Endothelial cell (in vitro differentiated cells): ENCODE measurements around the gene JUN. TPM values are rescaled to one million over a fixed set of nuclear protein-coding genes. Genes with fewer than 3 reads are reported as not detected.

ENCODE experiments used
- DNase-seq: peaks from one replicate; pipeline ENCODE4 v3.0.0; 2021; ENCODE audit warnings: low spot score
- H3K27ac Mint-ChIP-seq: one replicate; pipeline ENCODE4 v1.8.0; 2021; ENCODE audit warnings: mixed read lengths, inconsistent platforms; ENCODE audit not compliant: unreplicated experiment
- H3K27me3 Mint-ChIP-seq: one replicate; pipeline ENCODE4 v1.8.0; 2021; ENCODE audit warnings: mild to moderate bottlenecking, moderate library complexity, mixed read lengths, inconsistent platforms; ENCODE audit not compliant: unreplicated experiment
- H3K36me3 Mint-ChIP-seq: one replicate; pipeline ENCODE4 v1.8.0; 2021; ENCODE audit warnings: mild to moderate bottlenecking, low read depth, mixed read lengths, inconsistent platforms; ENCODE audit not compliant: unreplicated experiment
- H3K4me1 Mint-ChIP-seq: one replicate; pipeline ENCODE4 v1.8.0; 2021; ENCODE audit warnings: mild to moderate bottlenecking, mixed read lengths, inconsistent platforms; ENCODE audit not compliant: unreplicated experiment
- H3K4me3 Mint-ChIP-seq: one replicate; pipeline ENCODE4 v1.8.0; 2021; ENCODE audit warnings: mild to moderate bottlenecking, mixed read lengths, inconsistent platforms; ENCODE audit not compliant: unreplicated experiment
- H3K9me3 Mint-ChIP-seq: one replicate; pipeline ENCODE4 v1.8.0; 2021; ENCODE audit warnings: mixed read lengths, inconsistent platforms; ENCODE audit not compliant: unreplicated experiment
- CTCF ChIP-seq: fragments of 200-600 bp; sonication (generic); IDR thresholded peaks from one replicate; pipeline ENCODE4 v1.5.0; 2021; ENCODE audit warnings: antibody characterized with exemption; ENCODE audit not compliant: unreplicated experiment
- total RNA-seq: library from RNA; stranded (reverse); fragmentation: NEBNext Ultra II Directional; extraction: Animal tissue kit (Norgen Biotek cat#: 25700); gene quantifications from one replicate; pipeline ENCODE4 v1.2.1, GENCODE V29; 2021; ENCODE audit not compliant: unreplicated experiment

Gene JUN
- total RNA-seq, 1 donor from 2014 or later, result 56.3 TPM

GRCh38 chr1:58785442-58786058 lies 1.7 kb upstream of the JUN start:
- TF ChIP-seq CTCF, result no peak
- H3K27me3 Mint-ChIP-seq, result peaks cover 17% of the 10 kb centered on the region
- DNase-seq, result no peak
- no peak overlapping the region for H3K27ac Mint-ChIP-seq
- peak overlapping the region; percentile 100 for H3K4me3 Mint-ChIP-seq
- peaks cover 5% of the 10 kb centered on the region for H3K9me3 Mint-ChIP-seq
- peaks cover 23% of the 10 kb centered on the region for H3K4me1 Mint-ChIP-seq
- peaks cover 23% of the 10 kb centered on the region for H3K36me3 Mint-ChIP-seq

GRCh38 chr1:58784758-58785441 lies 1.1 kb upstream of the JUN start:
- H3K4me3 Mint-ChIP-seq, result peak overlapping the region; percentile 100
- H3K27ac Mint-ChIP-seq, result peak overlapping the region; percentile 99
- H3K9me3 Mint-ChIP-seq, result peaks cover 5% of the 10 kb centered on the region
- H3K4me1 Mint-ChIP-seq, result peaks cover 29% of the 10 kb centered on the region
- H3K36me3 Mint-ChIP-seq, result peaks cover 28% of the 10 kb centered on the region
- TF ChIP-seq CTCF, result peak; percentile 35
- peak; percentile 76 for DNase-seq
- H3K27me3 Mint-ChIP-seq, result peaks cover 17% of the 10 kb centered on the region

- Mint-ChIP-seq H3K36me3 (peaks cover 24% of the 10 kb centered on the region), H3K4me1 (peaks cover 32% of the 10 kb centered on the region), H3K4me3 (peak overlapping the region; percentile 100), H3K27me3 (peaks cover 15% of the 10 kb centered on the region), H3K9me3 (no peaks in the 10 kb centered on the region), H3K27ac (peak overlapping the region; percentile 99)
- peak; percentile 52 for DNase-seq
- TF ChIP-seq CTCF, result no peak
These were observed 506 bp downstream of the JUN start for GRCh38 chr1:58783090-58783992.

- Mint-ChIP-seq H3K9me3 (no peaks in the 10 kb centered on the region), H3K4me3 (peak overlapping the region; percentile 100), H3K27ac (peak overlapping the region; percentile 97), H3K27me3 (peaks cover 15% of the 10 kb centered on the region), H3K4me1 (peaks cover 32% of the 10 kb centered on the region), H3K36me3 (peaks cover 24% of the 10 kb centered on the region)
- DNase-seq, result peak; percentile 41
- TF ChIP-seq CTCF, result peak; percentile 9
These were observed 1.4 kb downstream of the JUN start for GRCh38 chr1:58782178-58783089.
